Glutamatergic neuron (in vitro differentiated cells): ENCODE data around the gene C1orf50. TPM values are rescaled to one million over a fixed set of nuclear protein-coding genes. Genes with fewer than 3 reads are reported as not detected.
A peak's percentile ranks its signal among the peaks of the same experiment; 100 is the strongest.

ENCODE experiments used
- DNase-seq: peaks from one replicate; pipeline ENCODE4 v3.0.0; 2022
- H3K27ac Mint-ChIP-seq: one replicate; pipeline ENCODE4 v1.8.0; 2020; ENCODE audit warnings: mild to moderate bottlenecking, mixed read lengths, inconsistent platforms; ENCODE audit not compliant: unreplicated experiment
- H3K27me3 Mint-ChIP-seq: one replicate; pipeline ENCODE4 v1.8.0; 2020; ENCODE audit warnings: mild to moderate bottlenecking, moderate library complexity, mixed read lengths, inconsistent platforms; ENCODE audit not compliant: unreplicated experiment
- H3K36me3 Mint-ChIP-seq: one replicate; pipeline ENCODE4 v1.8.0; 2020; ENCODE audit warnings: mild to moderate bottlenecking, mixed read lengths, inconsistent platforms; ENCODE audit not compliant: unreplicated experiment
- H3K4me1 Mint-ChIP-seq: one replicate; pipeline ENCODE4 v1.8.0; 2020; ENCODE audit warnings: mild to moderate bottlenecking, low read depth, mixed read lengths, inconsistent platforms; ENCODE audit not compliant: unreplicated experiment
- H3K4me3 Mint-ChIP-seq: one replicate; pipeline ENCODE4 v1.8.0; 2020; ENCODE audit warnings: mild to moderate bottlenecking, mixed read lengths, inconsistent platforms; ENCODE audit not compliant: unreplicated experiment
- H3K9me3 Mint-ChIP-seq: one replicate; pipeline ENCODE4 v1.8.0; 2020; ENCODE audit warnings: mild to moderate bottlenecking, moderate library complexity, mixed read lengths, inconsistent platforms; ENCODE audit not compliant: unreplicated experiment
- CTCF ChIP-seq: fragments of 200-600 bp; sonication (generic); IDR thresholded peaks from one replicate; pipeline ENCODE4 v1.5.0; 2021; ENCODE audit not compliant: partially characterized antibody, unreplicated experiment
- total RNA-seq: library from RNA; stranded (reverse); fragmentation: NEBNext Ultra II Directional; extraction: Animal tissue kit (Norgen Biotek cat#: 25700); gene quantifications from one replicate; pipeline ENCODE4 v1.2.1, GENCODE V29; 2021; ENCODE audit not compliant: unreplicated experiment

C1orf50 gene
- total RNA-seq, 1 donor from 2014 or later: 21.6 TPM

- no peak for DNase-seq
- Mint-ChIP-seq H3K4me3 (no peak overlapping the region), H3K27ac (no peak overlapping the region), H3K27me3 (peaks cover 1% of the 10 kb centered on the region), H3K4me1 (peaks cover 4% of the 10 kb centered on the region), H3K36me3 (peaks cover 5% of the 10 kb centered on the region), H3K9me3 (no peaks in the 10 kb centered on the region)
- no peak for TF ChIP-seq CTCF
Measured at GRCh38 chr1:42780176-42780575, 13.1 kb downstream of the C1orf50 start.

- Mint-ChIP-seq H3K4me3 (no peak overlapping the region), H3K4me1 (peaks cover 15% of the 10 kb centered on the region), H3K27ac (no peak overlapping the region), H3K27me3 (peaks cover 9% of the 10 kb centered on the region), H3K9me3 (peaks cover 2% of the 10 kb centered on the region), H3K36me3 (peaks cover 5% of the 10 kb centered on the region)
- DNase-seq: no peak
- no peak for TF ChIP-seq CTCF
Measured at GRCh38 chr1:42783092-42783491, 16.0 kb downstream of the C1orf50 start.

- Mint-ChIP-seq H3K27me3 (peaks cover 8% of the 10 kb centered on the region), H3K36me3 (peaks cover 5% of the 10 kb centered on the region), H3K9me3 (peaks cover 2% of the 10 kb centered on the region), H3K4me1 (peaks cover 21% of the 10 kb centered on the region), H3K4me3 (no peak overlapping the region), H3K27ac (no peak overlapping the region)
- no peak for TF ChIP-seq CTCF
- no peak for DNase-seq
Measured at GRCh38 chr1:42784547-42784945, 17.5 kb downstream of the C1orf50 start.

- Mint-ChIP-seq H3K27me3 (peaks cover 7% of the 10 kb centered on the region), H3K27ac (peak within 1 kb of the TSS; percentile 52), H3K9me3 (peaks cover 2% of the 10 kb centered on the region), H3K4me3 (no peak within 1 kb of the TSS), H3K36me3 (peaks cover 5% of the 10 kb centered on the region), H3K4me1 (peaks cover 21% of the 10 kb centered on the region)
- no peak for TF ChIP-seq CTCF
- peak; percentile 23 for DNase-seq
Measured at GRCh38 chr1:42784946-42785693, 18.1 kb downstream of the C1orf50 start, which contains the start of gene TMEM269. TMEM269 (plus strand) TSS chr1:42784991; CDS start chr1:42789894, 4,903 bp downstream.

GRCh38 chr1:42786097-42786496 is 19.0 kb downstream of the C1orf50 start:
- TF ChIP-seq CTCF: no peak
- DNase-seq: no peak
- Mint-ChIP-seq H3K9me3 (peaks cover 2% of the 10 kb centered on the region), H3K4me1 (peaks cover 21% of the 10 kb centered on the region), H3K27me3 (peaks cover 7% of the 10 kb centered on the region), H3K36me3 (peaks cover 5% of the 10 kb centered on the region), H3K27ac (peak overlapping the region; percentile 43), H3K4me3 (no peak overlapping the region)
